Measurements from ENCODE around the gene NT5C2.
"Not testable (repeated sequence)": the region's sequence is repeated elsewhere in the genome, so short reads cannot be mapped to it uniquely, and the experiment has no call there.

NT5C2 gene

DNA sequence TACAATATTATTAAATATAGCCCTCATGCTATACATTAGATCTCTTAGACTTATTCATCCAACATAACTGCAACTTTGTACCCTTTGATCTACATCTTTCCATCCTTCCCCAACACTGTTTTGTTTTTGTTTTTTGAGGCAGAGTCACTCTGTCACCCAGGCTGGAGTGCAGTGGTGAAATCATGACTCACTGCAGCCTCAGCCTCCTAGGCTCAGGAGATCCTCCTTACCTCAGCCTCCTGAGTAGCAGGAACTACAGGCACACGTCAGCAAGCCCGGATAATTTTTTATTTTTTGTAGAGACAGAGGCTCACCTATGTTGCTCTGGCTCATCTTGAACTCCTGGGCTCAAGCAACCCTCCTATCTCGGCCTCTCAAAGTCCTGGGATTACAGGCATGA lies 53.3 kb downstream of the NT5C2 start:
- no peaks in the 10 kb centered on the region for H3K4me1 ChIP-seq (ENCODE audit: insufficient read depth, low read length)
- ATAC-seq (ENCODE audit: insufficient read depth, low read depth) (no peak), DNase-seq (no peak)
- peaks cover 67% of the 10 kb centered on the region for H3K36me3 ChIP-seq (ENCODE audit: insufficient read depth, low read length)
- no peak overlapping the region for H3K27ac ChIP-seq (ENCODE audit: low read length)
- no peaks in the 10 kb centered on the region for H4K20me1 ChIP-seq (ENCODE audit: insufficient read depth, low read length)
- H3K4me2 ChIP-seq (ENCODE audit: insufficient read depth, low read length) = no peak overlapping the region
- TF ChIP-seq EZH2 (IDR thresholded peaks at IDR 0.05; ENCODE audit: borderline replicate concordance, low read depth, low read length, severe bottlenecking) = no peak
- TF ChIP-seq, protein P1, sequence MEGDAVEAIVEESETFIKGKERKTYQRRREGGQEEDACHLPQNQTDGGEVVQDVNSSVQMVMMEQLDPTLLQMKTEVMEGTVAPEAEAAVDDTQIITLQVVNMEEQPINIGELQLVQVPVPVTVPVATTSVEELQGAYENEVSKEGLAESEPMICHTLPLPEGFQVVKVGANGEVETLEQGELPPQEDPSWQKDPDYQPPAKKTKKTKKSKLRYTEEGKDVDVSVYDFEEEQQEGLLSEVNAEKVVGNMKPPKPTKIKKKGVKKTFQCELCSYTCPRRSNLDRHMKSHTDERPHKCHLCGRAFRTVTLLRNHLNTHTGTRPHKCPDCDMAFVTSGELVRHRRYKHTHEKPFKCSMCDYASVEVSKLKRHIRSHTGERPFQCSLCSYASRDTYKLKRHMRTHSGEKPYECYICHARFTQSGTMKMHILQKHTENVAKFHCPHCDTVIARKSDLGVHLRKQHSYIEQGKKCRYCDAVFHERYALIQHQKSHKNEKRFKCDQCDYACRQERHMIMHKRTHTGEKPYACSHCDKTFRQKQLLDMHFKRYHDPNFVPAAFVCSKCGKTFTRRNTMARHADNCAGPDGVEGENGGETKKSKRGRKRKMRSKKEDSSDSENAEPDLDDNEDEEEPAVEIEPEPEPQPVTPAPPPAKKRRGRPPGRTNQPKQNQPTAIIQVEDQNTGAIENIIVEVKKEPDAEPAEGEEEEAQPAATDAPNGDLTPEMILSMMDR (IDR thresholded peaks at IDR 0.05; ENCODE audit: borderline replicate concordance, extremely low read depth, low read length, poor library complexity, severe bottlenecking) = no peak
- H2AFZ ChIP-seq (ENCODE audit: low read depth, low read length) = no peak overlapping the region
- H3K9me3 ChIP-seq (ENCODE audit: insufficient read depth, low read length, severe bottlenecking) = peaks cover 3% of the 10 kb centered on the region
- no peak overlapping the region for H3K4me3 ChIP-seq (ENCODE audit: low read depth in 1 of 2, low read length in 2 of 2)
- H3K9ac ChIP-seq (ENCODE audit: low read depth, low read length) = no peak overlapping the region
- H3K27me3 ChIP-seq (ENCODE audit: insufficient read depth, low read length, poor library complexity) = no peaks in the 10 kb centered on the region
- H3K79me2 ChIP-seq (ENCODE audit: insufficient read depth, low read length) = peaks cover 38% of the 10 kb centered on the region

- not testable (repeated sequence) for H2AFZ ChIP-seq (ENCODE audit: low read depth, low read length); DNase-seq; H3K27me3 ChIP-seq (ENCODE audit: insufficient read depth, low read length, poor library complexity); H3K27ac ChIP-seq (ENCODE audit: low read length); H3K4me2 ChIP-seq (ENCODE audit: insufficient read depth, low read length); H4K20me1 ChIP-seq (ENCODE audit: insufficient read depth, low read length); ATAC-seq (ENCODE audit: insufficient read depth, low read depth); H3K4me1 ChIP-seq (ENCODE audit: insufficient read depth, low read length); H3K9ac ChIP-seq (ENCODE audit: low read depth, low read length); H3K4me3 ChIP-seq (ENCODE audit: low read depth in 1 of 2, low read length in 2 of 2); H3K9me3 ChIP-seq (ENCODE audit: insufficient read depth, low read length, severe bottlenecking)
- Histone ChIP-seq H3K36me3 (ENCODE audit: insufficient read depth, low read length) (peaks cover 79% of the 10 kb centered on the region), H3K79me2 (ENCODE audit: insufficient read depth, low read length) (peaks cover 22% of the 10 kb centered on the region)
These were observed 57.9 kb downstream of the NT5C2 start for GRCh38 chr10:103135168-103135567.

- ATAC-seq (ENCODE audit: insufficient read depth, low read depth) (no peak), DNase-seq (no peak)
- no peak overlapping the region for H3K9ac ChIP-seq (ENCODE audit: low read depth, low read length)
- H3K9me3 ChIP-seq (ENCODE audit: insufficient read depth, low read length, severe bottlenecking) = no peaks in the 10 kb centered on the region
- no peak overlapping the region for H3K4me3 ChIP-seq (ENCODE audit: low read depth in 1 of 2, low read length in 2 of 2)
- H3K27me3 ChIP-seq (ENCODE audit: insufficient read depth, low read length, poor library complexity) = no peaks in the 10 kb centered on the region
- TF ChIP-seq, protein P1 (IDR thresholded peaks at IDR 0.05; ENCODE audit: borderline replicate concordance, extremely low read depth, low read length, poor library complexity, severe bottlenecking) = no peak
- no peak for TF ChIP-seq EZH2 (IDR thresholded peaks at IDR 0.05; ENCODE audit: borderline replicate concordance, low read depth, low read length, severe bottlenecking)
- H2AFZ ChIP-seq (ENCODE audit: low read depth, low read length) = no peak overlapping the region
- no peaks in the 10 kb centered on the region for H4K20me1 ChIP-seq (ENCODE audit: insufficient read depth, low read length)
- peaks cover 50% of the 10 kb centered on the region for H3K36me3 ChIP-seq (ENCODE audit: insufficient read depth, low read length)
- no peak overlapping the region for H3K4me2 ChIP-seq (ENCODE audit: insufficient read depth, low read length)
- no peak overlapping the region for H3K27ac ChIP-seq (ENCODE audit: low read length)
- peaks cover 16% of the 10 kb centered on the region; the same call in 1 of the 2 replicates for H3K79me2 ChIP-seq (ENCODE audit: insufficient read depth, low read length)
- 0 out of 2 replicates have a peak, but pooled peaks cover under 1% of the 10 kb centered on the region for H3K4me1 ChIP-seq (ENCODE audit: insufficient read depth, low read length)
These were observed 62.2 kb downstream of the NT5C2 start for GRCh38 chr10:103130910-103131309.

- ATAC-seq (ENCODE audit: insufficient read depth, low read depth); H3K27me3 ChIP-seq (ENCODE audit: insufficient read depth, low read length, poor library complexity); H3K4me1 ChIP-seq (ENCODE audit: insufficient read depth, low read length); H3K9ac ChIP-seq (ENCODE audit: low read depth, low read length); H2AFZ ChIP-seq (ENCODE audit: low read depth, low read length); H3K9me3 ChIP-seq (ENCODE audit: insufficient read depth, low read length, severe bottlenecking); H3K27ac ChIP-seq (ENCODE audit: low read length); H4K20me1 ChIP-seq (ENCODE audit: insufficient read depth, low read length); DNase-seq; H3K4me2 ChIP-seq (ENCODE audit: insufficient read depth, low read length); H3K4me3 ChIP-seq (ENCODE audit: low read depth in 1 of 2, low read length in 2 of 2): not testable (repeated sequence)
- peaks cover 17% of the 10 kb centered on the region; the same call in 1 of the 2 replicates for H3K79me2 ChIP-seq (ENCODE audit: insufficient read depth, low read length)
- peaks cover 43% of the 10 kb centered on the region for H3K36me3 ChIP-seq (ENCODE audit: insufficient read depth, low read length)
These were observed 62.9 kb downstream of the NT5C2 start for GRCh38 chr10:103130180-103130579.

Measured in DND-41 (cell line).